CD4-positive, alpha-beta T cell (primary cell): ENCODE measurements around the gene B4GALT1. TPM values are rescaled to one million over a fixed set of nuclear protein-coding genes. Genes with fewer than 3 reads are reported as not detected.
A peak's percentile ranks its signal among the peaks of the same experiment; 100 is the strongest.

Experiments
- ATAC-seq: fragments of 200-7000 bp; cut with Tn5 transposase; one replicate; pipeline ENCODE4 v1.10.0; 2022; ENCODE audit warnings: mild to moderate bottlenecking; ENCODE audit not compliant: poor library complexity
- CTCF ChIA-PET: fragments of 350-600 bp; sonication (Branson Sonifier 250); formaldehyde crosslinking; loops from one replicate; lab custom pipeline; 2021; ENCODE audit warnings: antibody characterized with exemption, inconsistent platforms; lab: Charles Lee
- POLR2A ChIA-PET: fragments of 350-600 bp; sonication (Branson Sonifier 250); formaldehyde crosslinking; loops from one replicate; lab custom pipeline; 2021; ENCODE audit warnings: antibody characterized with exemption, inconsistent platforms; lab: Charles Lee
- DNase-seq, 14 experiments: peaks; one replicate each; pipeline ENCODE4 v3.0.0-alpha.2; 2013 to 2020; ENCODE audit warnings: mixed read lengths in 2 of 14
- H3K27ac ChIP-seq, 2 donors: one replicate each; pipeline versions ENCODE4 v1.5.1 to v1.7.0; 2013; ENCODE audit warnings: low read length in 2 of 2, low read depth in 1 of 2, mild to moderate bottlenecking in 1 of 2
- H3K27me3 ChIP-seq, 2 experiments: 1 replicate in 1 of 2; 2 replicates in 1 of 2; pipeline versions ENCODE4 v1.6.1 to v1.7.0; 2013; ENCODE audit warnings: low read length in 2 of 2, control low read depth in 1 of 2, mild to moderate bottlenecking in 1 of 2, moderate library complexity in 1 of 2; ENCODE audit not compliant: insufficient read depth in 2 of 2, control insufficient read depth in 1 of 2
- H3K36me3 ChIP-seq: one replicate; pipeline ENCODE4 v1.6.1; 2013; ENCODE audit warnings: low read length, control low read depth; ENCODE audit not compliant: insufficient read depth
- H3K4me1 ChIP-seq: one replicate; pipeline ENCODE4 v1.6.1; 2013; ENCODE audit warnings: low read length, control low read depth; ENCODE audit not compliant: insufficient read depth
- H3K4me3 ChIP-seq: one replicate; pipeline ENCODE4 v1.5.1; 2013; ENCODE audit warnings: mild to moderate bottlenecking, low read length, moderate library complexity
- H3K9me3 ChIP-seq, 2 experiments: 1 replicate in 1 of 2; 2 replicates in 1 of 2; pipeline versions ENCODE4 v1.6.1 to v1.7.0; 2013; ENCODE audit warnings: low read length in 2 of 2, mild to moderate bottlenecking in 2 of 2, control low read depth in 1 of 2, moderate library complexity in 1 of 2; ENCODE audit not compliant: control insufficient read depth in 1 of 2, insufficient read depth in 1 of 2
- H3K27ac Mint-ChIP-seq: one replicate; pipeline ENCODE4 v1.8.0; 2020; ENCODE audit warnings: mixed read lengths
- H3K27me3 Mint-ChIP-seq: one replicate; pipeline ENCODE4 v1.8.0; 2021; ENCODE audit warnings: mixed read lengths
- H3K36me3 Mint-ChIP-seq: one replicate; pipeline ENCODE4 v1.8.0; 2021; ENCODE audit warnings: low read depth, mixed read lengths
- H3K4me1 Mint-ChIP-seq: one replicate; pipeline ENCODE4 v1.8.0; 2021; ENCODE audit warnings: low read depth, mixed read lengths
- H3K4me3 Mint-ChIP-seq: one replicate; pipeline ENCODE4 v1.8.0; 2020; ENCODE audit warnings: mild to moderate bottlenecking, mixed read lengths
- H3K9me3 Mint-ChIP-seq: one replicate; pipeline ENCODE4 v1.8.0; 2020; ENCODE audit warnings: mixed read lengths
- CTCF ChIP-seq: fragments of 200-600 bp; IDR thresholded peaks from one replicate; pipeline ENCODE4 v1.8.0; 2022; ENCODE audit warnings: antibody characterized with exemption, mild to moderate bottlenecking
- intact Hi-C, 2 experiments: fragments of 100-400 bp; cut with DNase I in 1 of 2; cut with micrococcal nuclease in 1 of 2; formaldehyde crosslinking; loops; one replicate each; pipeline versions ENCODE4 v1.15.1 to v1.9.0; 2023 to 2025; cut with DNase I, micrococcal nuclease
- polyA plus RNA-seq, 2 donors: library from polyadenylated mRNA; unstranded; fragments of 120-200 nt; gene quantifications; one replicate each; pipeline ENCODE4 v1.2.1, GENCODE V29; 2013
- total RNA-seq, 174 experiments: library from RNA in 2 of 174; stranded (reverse) in 2 of 174; gene quantifications; one replicate each; pipeline ENCODE4 v1.2.3 and lab custom pipeline; 2021 to 2026

B4GALT1 gene, protein sequence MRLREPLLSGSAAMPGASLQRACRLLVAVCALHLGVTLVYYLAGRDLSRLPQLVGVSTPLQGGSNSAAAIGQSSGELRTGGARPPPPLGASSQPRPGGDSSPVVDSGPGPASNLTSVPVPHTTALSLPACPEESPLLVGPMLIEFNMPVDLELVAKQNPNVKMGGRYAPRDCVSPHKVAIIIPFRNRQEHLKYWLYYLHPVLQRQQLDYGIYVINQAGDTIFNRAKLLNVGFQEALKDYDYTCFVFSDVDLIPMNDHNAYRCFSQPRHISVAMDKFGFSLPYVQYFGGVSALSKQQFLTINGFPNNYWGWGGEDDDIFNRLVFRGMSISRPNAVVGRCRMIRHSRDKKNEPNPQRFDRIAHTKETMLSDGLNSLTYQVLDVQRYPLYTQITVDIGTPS
- total RNA-seq (10 to 100 TPM; 74.7 to 77.0 TPM), total RNA-seq (lab: John Stamatoyannopoulos, UW) (11.9 to 290 (median 57.0) reads per million in 172 experiments)
- 53.3 TPM for polyA plus RNA-seq (2013, experiment 1 of 2)
- 40.7 TPM for polyA plus RNA-seq (2013, experiment 2 of 2)

- Histone ChIP-seq H3K4me3 (peak within 1 kb of the TSS; percentile 85), H3K27ac (peak within 1 kb of the TSS; percentile 89 to 94), H3K36me3 (no peaks in the 10 kb centered on the region), H3K9me3 (no peaks in the 10 kb centered on the region), H3K27me3 (no peaks in the 10 kb centered on the region), H3K4me1 (peaks cover 53% of the 10 kb centered on the region)
- POLR2A ChIA-PET: interaction anchor here (0.6 to 3.7 kb wide), 19 partner anchors 9 to 642 kb away, joined by 3 to 40 read pairs (median 4); partner anchors contain the start of genes BAG1, CHMP5, DNAJA1 and NFX1
- Mint-ChIP-seq H3K4me3 (peak within 1 kb of the TSS; percentile 93), H3K36me3 (no peaks in the 10 kb centered on the region), H3K27me3 (no peaks in the 10 kb centered on the region), H3K4me1 (peaks cover 60% of the 10 kb centered on the region), H3K27ac (peak within 1 kb of the TSS; percentile 97), H3K9me3 (no peaks in the 10 kb centered on the region)
- no peak for TF ChIP-seq CTCF
- ATAC-seq: peak; percentile 77
- peak; percentile 90 to 99 (median 97) for DNase-seq
- intact Hi-C loops: loop anchor here (2.0 to 10.0 kb wide), 7 partner anchors 35 to 1210 kb away; partner anchors contain the start of genes BAG1 (in 2 of the 2), CHMP5 (in 2 of the 2), MYORG (in 1 of the 2) and NOL6 (in 1 of the 2)
- CTCF ChIA-PET: no interaction called here
Observed at GRCh38 chr9:33167084-33167971, at the start of gene B4GALT1. Gene B4GALT1, minus strand, starts transcription at chr9:33167336. Its CDS starts 167 bp downstream, at chr9:33167169.

DNA sequence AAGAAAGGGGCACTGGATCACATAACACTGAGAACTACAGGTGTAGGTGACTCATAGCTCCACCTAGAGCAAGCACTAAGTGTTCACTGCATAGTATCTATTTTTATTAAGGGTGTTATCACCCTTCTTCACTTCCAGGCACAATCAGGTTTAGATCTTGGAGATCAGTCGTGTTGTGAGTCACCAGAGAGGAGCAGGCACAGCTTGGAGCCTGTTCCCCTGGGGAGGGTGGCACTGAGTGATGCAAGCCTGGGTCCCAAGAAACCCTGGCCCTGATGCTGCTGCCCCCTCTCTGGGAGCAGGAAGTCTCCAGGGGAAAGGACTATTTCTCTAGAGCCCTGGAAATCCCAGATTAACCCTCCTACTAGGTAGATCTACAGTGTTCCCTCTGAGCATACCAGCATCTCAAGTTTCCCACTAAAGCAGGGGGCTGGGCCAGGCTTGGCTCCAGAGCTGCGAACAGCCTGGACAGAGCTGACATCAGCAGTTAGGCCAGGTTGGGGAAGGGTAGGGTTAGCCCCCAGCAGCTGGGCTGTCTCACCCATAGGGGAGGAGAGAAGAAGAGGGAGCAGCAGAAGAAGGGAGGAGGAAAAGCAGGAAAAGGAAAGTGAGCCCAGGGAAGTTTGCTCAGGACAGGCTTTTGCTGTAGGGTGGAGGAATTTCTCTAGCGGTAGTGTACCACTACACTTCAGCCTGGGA is 44.7 kb upstream of the B4GALT1 start:
- ChIA-PET POLR2A (no interaction called here), CTCF (no interaction called here)
- no peak overlapping the region for H3K27ac Mint-ChIP-seq
- Histone ChIP-seq H3K27ac (no peak overlapping the region), H3K27me3 (no peaks in the 10 kb centered on the region), H3K4me3 (no peak overlapping the region), H3K4me1 (no peaks in the 10 kb centered on the region), H3K9me3 (no peaks in the 10 kb centered on the region), H3K36me3 (no peaks in the 10 kb centered on the region)
- intact Hi-C loops: no loop called here
- TF ChIP-seq CTCF: no peak
- H3K4me1 Mint-ChIP-seq: no peaks in the 10 kb centered on the region
- no peaks in the 10 kb centered on the region for H3K9me3 Mint-ChIP-seq
- no peak overlapping the region for H3K4me3 Mint-ChIP-seq
- no peaks in the 10 kb centered on the region for H3K36me3 Mint-ChIP-seq
- H3K27me3 Mint-ChIP-seq: no peaks in the 10 kb centered on the region
- DNase-seq (no peak), ATAC-seq (no peak)
